Sigmoid colon (tissue), 4 donors: ENCODE results near the gene OR1C1.

ENCODE experiments used
- CTCF ChIP-seq, 4 experiments: fragments of 450-650 bp in 3 of 4; fragments of 200-600 bp in 1 of 4; IDR thresholded peaks; one replicate each; pipeline ENCODE4 v1.5.1; 2016 to 2019; ENCODE audit warnings: antibody characterized with exemption in 4 of 4, mild to moderate bottlenecking in 3 of 4, moderate library complexity in 2 of 4
- POLR2AphosphoS5 ChIP-seq, 4 donors: sonication (generic); formaldehyde crosslinking; IDR thresholded peaks; one replicate each; pipeline ENCODE4 v1.6.1; 2017; ENCODE audit warnings: antibody characterized with exemption in 4 of 4

- no peak for TF ChIP-seq CTCF (IDR thresholded peaks at IDR 0.05)
- TF ChIP-seq POLR2AphosphoS5 (IDR thresholded peaks at IDR 0.05): no peak
Measured at GRCh38 chr1:247721222-247721621, 39.1 kb downstream of the OR1C1 start.
